ENCODE data around the gene SGSH.
"Not testable (repeated sequence)": the region's sequence is repeated elsewhere in the genome, so short reads cannot be mapped to it uniquely, and the experiment has no call there.

The SGSH gene

GRCh38 chr17:80253631-80254395, 33.7 kb upstream of the SGSH start:
- DNase-seq (ENCODE audit: low read depth) = no peak

- DNase-seq (ENCODE audit: low read depth) = no peak
Measured at GRCh38 chr17:80252871-80253270, 32.7 kb upstream of the SGSH start.

GRCh38 chr17:80251966-80252365, 31.8 kb upstream of the SGSH start:
- no peak for DNase-seq (ENCODE audit: low read depth)

GRCh38 chr17:80248894-80249710, 29.0 kb upstream of the SGSH start:
- DNase-seq (ENCODE audit: low read depth) = no peak

GRCh38 chr17:80248001-80248893, 28.1 kb upstream of the SGSH start:
- DNase-seq (ENCODE audit: low read depth) = no peak

GRCh38 chr17:80247561-80247960, 27.4 kb upstream of the SGSH start:
- DNase-seq (ENCODE audit: low read depth) = no peak

- DNase-seq (ENCODE audit: low read depth) = no peak
Measured at GRCh38 chr17:80246726-80247125, 26.6 kb upstream of the SGSH start.

- DNase-seq (ENCODE audit: low read depth) = no peak
Measured at GRCh38 chr17:80246266-80246681, 26.1 kb upstream of the SGSH start.

- DNase-seq (ENCODE audit: low read depth) = no peak
Measured at GRCh38 chr17:80245566-80246265, 25.6 kb upstream of the SGSH start.

- no peak for DNase-seq (ENCODE audit: low read depth)
Measured at GRCh38 chr17:80244871-80245509, 24.9 kb upstream of the SGSH start.

- not testable (repeated sequence) for DNase-seq (ENCODE audit: low read depth)
Measured at GRCh38 chr17:80244448-80244847, 24.3 kb upstream of the SGSH start.

- DNase-seq (ENCODE audit: low read depth) = no peak
Measured at GRCh38 chr17:80243526-80244433, 23.6 kb upstream of the SGSH start.

- DNase-seq (ENCODE audit: low read depth) = no peak
Measured at GRCh38 chr17:80242505-80242904, 22.4 kb upstream of the SGSH start.

GRCh38 chr17:80237386-80237785, 17.3 kb upstream of the SGSH start:
- DNase-seq (ENCODE audit: low read depth) = no peak

- no peak for DNase-seq (ENCODE audit: low read depth)
Measured at GRCh38 chr17:80236911-80237310, 16.8 kb upstream of the SGSH start.

- no peak for DNase-seq (ENCODE audit: low read depth)
Measured at GRCh38 chr17:80233202-80233601, 13.1 kb upstream of the SGSH start.

- DNase-seq (ENCODE audit: low read depth) = no peak
Measured at GRCh38 chr17:80232438-80232837, 12.3 kb upstream of the SGSH start.

GRCh38 chr17:80229011-80229410, 8.9 kb upstream of the SGSH start:
- DNase-seq (ENCODE audit: low read depth) = no peak

GRCh38 chr17:80228477-80228876, 8.3 kb upstream of the SGSH start:
- DNase-seq (ENCODE audit: low read depth) = no peak

GRCh38 chr17:80227666-80228065, 7.5 kb upstream of the SGSH start:
- DNase-seq (ENCODE audit: low read depth) = no peak
